NCI-H510A (cell line): ENCODE measurements around the gene PPRC1.

ENCODE experiments used
- DNase-seq: peaks from one replicate; lab custom pipeline; 2025; lab: John Stamatoyannopoulos, UW

PPRC1 gene

DNA sequence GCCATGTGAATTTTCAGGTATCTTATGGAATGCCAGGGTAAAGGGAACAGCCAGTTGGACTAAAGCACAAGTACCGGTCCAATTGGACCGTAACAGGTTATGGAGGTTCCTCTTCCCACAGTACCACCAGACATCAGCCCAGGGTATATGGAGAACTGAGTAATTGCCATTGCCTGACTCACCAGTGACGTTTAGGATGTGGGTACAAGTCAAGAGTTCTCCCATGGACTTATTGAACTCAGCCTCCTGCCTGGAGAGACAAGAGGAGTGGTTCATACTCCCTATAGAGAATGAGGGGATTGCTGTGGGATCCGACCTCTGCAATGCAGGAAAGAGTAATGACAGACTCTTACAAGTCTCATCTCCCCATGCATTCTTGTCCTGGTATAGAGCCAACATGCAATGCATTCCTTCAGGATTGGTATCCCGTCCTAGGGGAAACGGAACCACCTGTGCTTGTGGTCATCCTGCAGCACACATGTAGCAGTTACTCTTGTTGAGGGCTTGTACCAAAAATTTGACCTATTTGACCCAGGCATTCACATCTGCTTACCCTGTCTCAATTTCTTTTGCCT is 62.5 kb downstream of the PPRC1 start:
- no peak for DNase-seq

DNA sequence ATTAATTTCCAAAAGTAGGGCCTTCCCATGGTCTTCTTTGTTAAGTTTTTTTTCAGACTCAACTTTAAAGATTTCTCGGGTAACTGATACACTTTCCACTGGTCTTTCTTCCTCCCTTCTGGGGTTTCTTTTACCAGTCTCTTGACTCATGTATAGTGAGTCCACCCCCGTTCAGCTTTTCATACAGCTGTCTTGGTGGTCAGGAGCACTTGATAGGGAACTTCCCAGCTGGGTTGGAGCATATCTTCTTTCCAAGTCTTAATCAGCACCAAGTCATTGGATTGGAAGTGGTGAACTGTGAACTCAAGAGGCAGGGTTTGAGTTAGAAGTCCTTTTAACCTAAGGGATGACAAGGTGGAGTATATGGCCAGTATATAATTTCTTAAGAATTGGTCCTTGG is 64.1 kb downstream of the PPRC1 start:
- DNase-seq: no peak

DNA sequence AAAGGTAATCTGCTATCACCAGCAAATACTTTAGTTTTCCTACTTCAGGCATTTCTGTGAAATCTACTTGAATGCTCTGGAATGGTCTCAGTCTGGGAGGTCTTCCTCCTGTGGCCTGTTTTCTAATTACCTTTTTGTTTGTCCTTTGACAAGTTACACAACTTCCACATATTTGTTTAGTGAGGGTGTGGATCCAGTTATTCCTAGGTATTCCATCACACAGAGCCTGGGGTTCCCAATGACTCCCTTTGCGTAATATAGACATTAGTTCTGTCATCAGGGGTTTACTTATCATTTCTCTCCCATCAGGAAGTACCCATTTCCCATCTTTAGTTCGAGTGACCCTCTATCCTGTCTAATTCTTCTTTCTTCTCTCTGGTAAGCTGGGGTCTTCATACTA is 65.2 kb downstream of the PPRC1 start:
- no peak for DNase-seq
